GM19238 (cell line): Measurements from ENCODE around the gene B4GALT3.
"Not testable (repeated sequence)": the region's sequence is repeated elsewhere in the genome, so short reads cannot be mapped to it uniquely, and the experiment has no call there.

ENCODE experiments used
- DNase-seq: peaks from one replicate; pipeline ENCODE4 v3.0.0; 2011; ENCODE audit warnings: low spot score; ENCODE audit not compliant: insufficient read length

B4GALT3 gene

GRCh38 chr1:161177112-161177935, at the start of gene B4GALT3:
TSS of gene B4GALT3 (minus strand) at chr1:161177507. CDS start at chr1:161176060, 1,447 bp downstream.
- DNase-seq: peak; percentile 92

GRCh38 chr1:161226759-161227158, 49.5 kb upstream of the B4GALT3 start:
- DNase-seq: no peak

DNA sequence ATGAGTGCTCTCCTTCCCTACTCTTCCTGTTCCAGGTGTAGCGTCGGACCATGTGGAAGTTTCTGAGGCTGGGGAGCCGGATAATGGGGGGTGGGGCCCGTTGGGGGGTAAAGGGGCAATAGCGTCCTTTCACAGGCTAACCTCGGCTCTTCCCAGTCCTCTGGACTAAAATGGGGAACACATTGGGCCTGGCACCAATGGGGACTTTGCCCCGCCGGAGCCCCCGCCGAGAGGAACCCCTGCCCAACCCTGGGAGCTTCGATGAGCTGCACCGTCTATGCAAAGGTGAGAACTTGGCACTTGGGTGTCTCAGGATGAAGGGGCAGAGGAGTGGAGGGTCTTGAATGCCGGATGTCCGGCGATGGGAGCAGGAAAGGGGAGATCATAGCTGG, 49.0 kb upstream of the B4GALT3 start:
- DNase-seq: no peak

DNA sequence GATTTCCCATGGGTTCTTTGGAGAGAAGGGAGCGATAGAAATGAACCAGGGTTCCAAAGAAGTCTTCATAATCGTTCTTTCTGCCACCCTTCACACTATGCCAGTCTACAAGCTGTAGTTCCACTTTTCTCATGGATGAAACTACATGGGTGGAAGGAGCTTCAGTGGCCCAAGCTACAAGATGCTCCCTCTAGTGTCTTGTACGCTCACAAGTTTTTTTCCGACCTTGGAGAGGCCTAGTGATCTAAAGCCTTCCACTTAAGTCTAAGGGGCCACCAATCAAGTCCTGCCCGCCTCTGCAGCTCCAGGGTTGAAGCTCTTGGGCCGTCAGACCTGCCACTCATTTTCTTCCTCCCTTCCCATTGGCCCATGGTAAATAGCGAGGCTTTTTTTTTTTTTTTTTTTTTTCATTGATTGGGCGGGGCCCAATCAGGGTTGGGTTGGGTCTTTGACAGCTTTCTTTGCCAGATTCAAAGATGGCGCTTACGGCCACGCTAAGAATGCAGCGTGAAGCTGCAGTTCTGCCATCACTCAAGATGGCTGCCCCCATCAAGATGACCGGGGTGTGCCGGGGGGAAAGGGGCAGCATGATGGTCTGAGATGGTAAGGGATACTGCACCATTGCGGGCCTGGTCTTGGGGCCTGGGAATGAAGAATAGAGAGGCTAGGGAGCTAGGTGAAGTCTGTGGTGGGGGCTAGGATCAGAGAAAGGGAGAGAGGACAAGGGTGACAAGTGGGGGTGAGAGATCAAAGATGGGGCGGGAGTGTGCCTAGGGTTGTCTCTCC, 48.4 kb upstream of the B4GALT3 start, which contains the start of gene TOMM40L:
TSS of gene TOMM40L (plus strand) at position 527 of the 786 bp plus-strand sequence. CDS start 430 bp downstream, outside the sequence.
- peak; percentile 89 for DNase-seq

- DNase-seq: no peak
Observed at GRCh38 chr1:161225178-161225533, 47.8 kb upstream of the B4GALT3 start.

DNA sequence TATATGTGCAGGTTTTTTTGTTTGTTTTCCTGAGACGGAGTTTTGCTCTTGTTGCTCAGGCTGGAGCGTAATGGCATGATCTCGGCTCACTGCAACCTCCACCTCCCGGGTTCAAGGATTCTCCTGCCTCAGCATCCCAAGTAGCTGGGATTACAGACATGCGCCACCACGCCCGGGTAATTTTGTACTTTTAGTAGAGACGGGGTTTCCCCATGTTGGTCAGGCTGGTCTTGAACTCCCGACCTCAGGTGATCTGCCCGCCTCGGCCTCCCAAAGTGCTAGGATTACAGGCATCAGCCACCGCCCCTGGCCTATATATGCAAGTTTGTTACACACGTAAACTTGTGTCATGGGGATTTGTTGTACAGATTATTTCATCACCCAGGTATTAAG, 47.4 kb upstream of the B4GALT3 start:
- DNase-seq: not testable (repeated sequence)

GRCh38 chr1:161223805-161224694, 46.7 kb upstream of the B4GALT3 start:
- no peak for DNase-seq

GRCh38 chr1:161222175-161223019, 45.1 kb upstream of the B4GALT3 start:
- no peak for DNase-seq

DNA sequence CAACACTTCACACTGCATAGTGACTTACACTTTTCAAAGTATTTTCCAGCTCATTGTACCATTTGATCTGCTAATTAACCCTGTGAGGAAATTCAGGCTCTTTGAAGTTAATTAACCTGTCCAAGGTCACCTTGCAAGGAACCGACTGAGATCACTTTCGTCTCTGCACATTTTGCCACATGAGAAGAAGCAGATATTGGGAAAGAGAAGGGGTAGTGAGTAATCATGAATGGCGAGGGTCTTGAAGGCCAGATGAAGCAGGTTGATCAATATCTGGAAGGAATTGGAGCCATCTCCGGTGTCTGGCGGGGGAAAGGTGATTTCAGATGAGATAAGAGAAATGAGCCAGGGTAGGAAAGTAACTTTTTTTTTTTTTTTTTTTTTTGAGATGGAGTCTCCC, 42.7 kb upstream of the B4GALT3 start:
- no peak for DNase-seq

GRCh38 chr1:161219078-161219892, 42.0 kb upstream of the B4GALT3 start:
- DNase-seq: no peak

- no peak for DNase-seq
Observed at GRCh38 chr1:161218301-161219077, 41.2 kb upstream of the B4GALT3 start.

DNA sequence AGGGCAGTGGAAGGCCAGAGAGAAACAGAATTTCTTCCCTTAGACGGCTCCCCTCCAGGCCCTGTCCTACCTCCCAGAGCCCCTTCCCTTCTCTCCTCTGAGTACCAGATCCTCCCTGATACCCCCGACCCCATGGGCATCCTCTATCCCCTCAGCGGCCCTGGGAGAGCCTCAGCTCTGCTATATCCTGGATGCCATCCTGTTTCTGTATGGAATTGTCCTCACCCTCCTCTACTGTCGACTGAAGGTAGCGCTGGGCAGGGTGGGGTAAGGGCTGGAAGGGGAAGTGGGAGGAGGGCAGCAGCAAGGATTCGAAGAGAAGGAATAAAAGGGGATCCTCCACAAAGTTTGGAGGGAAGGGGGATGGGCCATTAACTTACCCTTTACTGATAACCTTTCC, 40.5 kb upstream of the B4GALT3 start:
- DNase-seq: no peak

GRCh38 chr1:161216945-161217712, 39.8 kb upstream of the B4GALT3 start:
- peak; percentile 36 for DNase-seq

- DNase-seq: no peak
Observed at GRCh38 chr1:161215076-161215475, 37.8 kb upstream of the B4GALT3 start, which contains the start of gene FCER1G. TSS of gene FCER1G (plus strand) at chr1:161215295. CDS start at chr1:161215322, 27 bp downstream.

GRCh38 chr1:161214369-161214768, 37.1 kb upstream of the B4GALT3 start:
- no peak for DNase-seq

DNA sequence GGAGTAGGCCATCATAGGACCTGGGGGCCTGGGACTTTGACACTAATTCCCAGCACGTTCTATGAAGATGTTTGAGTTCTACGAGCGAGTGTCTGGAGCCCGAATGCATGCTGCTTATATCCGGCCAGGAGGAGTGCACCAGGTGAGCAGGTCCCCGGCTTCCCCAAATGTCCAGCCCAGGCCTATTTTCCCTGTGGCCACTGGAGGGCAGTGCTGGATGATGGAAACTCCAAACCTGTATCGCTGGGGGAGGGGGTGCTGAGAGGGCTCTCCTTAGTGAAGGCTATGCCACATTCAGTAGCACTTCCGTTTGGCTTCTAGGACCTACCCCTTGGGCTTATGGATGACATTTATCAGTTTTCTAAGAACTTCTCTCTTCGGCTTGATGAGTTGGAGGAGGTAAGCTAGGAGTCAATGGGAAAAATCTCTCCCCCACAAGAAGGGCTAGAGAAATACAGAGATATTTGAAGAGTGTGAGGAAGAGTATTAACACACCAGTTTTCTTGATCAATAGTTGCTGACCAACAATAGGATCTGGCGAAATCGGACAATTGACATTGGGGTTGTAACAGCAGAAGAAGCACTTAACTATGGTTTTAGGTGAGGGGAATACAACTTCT, 32.6 kb upstream of the B4GALT3 start:
- peak; percentile 63 for DNase-seq

GRCh38 chr1:161207173-161207572, 29.9 kb upstream of the B4GALT3 start:
- no peak for DNase-seq
